GM13977 (cell line): ENCODE data around the gene TACC2.
"Not testable (repeated sequence)": the region's sequence is repeated elsewhere in the genome, so short reads cannot be mapped to it uniquely, and the experiment has no call there.

Experiments
- DNase-seq: peaks from one replicate; pipeline ENCODE4 v3.0.0; 2012; ENCODE audit warnings: low spot score
- in situ Hi-C: fragments of 300-500 bp; cut with MboI; formaldehyde crosslinking; loops from one replicate; pipeline ENCODE4 v1.12.0; 2022; ENCODE audit warnings: low sequenced_read_pairs, low pct_unique_long_range_greater_than_20kb, mixed read lengths, inconsistent platforms; ENCODE audit not compliant: unreplicated experiment
- TF ChIP-seq, protein P1 (sequence below): IDR thresholded peaks from 2 replicates; pipeline ENCODE4 v1.5.1; 2012; ENCODE audit warnings: mild to moderate bottlenecking, control low read depth; ENCODE audit not compliant: insufficient read depth; ENCODE audit errors: extremely low read depth, missing control alignments

The TACC2 gene

DNA sequence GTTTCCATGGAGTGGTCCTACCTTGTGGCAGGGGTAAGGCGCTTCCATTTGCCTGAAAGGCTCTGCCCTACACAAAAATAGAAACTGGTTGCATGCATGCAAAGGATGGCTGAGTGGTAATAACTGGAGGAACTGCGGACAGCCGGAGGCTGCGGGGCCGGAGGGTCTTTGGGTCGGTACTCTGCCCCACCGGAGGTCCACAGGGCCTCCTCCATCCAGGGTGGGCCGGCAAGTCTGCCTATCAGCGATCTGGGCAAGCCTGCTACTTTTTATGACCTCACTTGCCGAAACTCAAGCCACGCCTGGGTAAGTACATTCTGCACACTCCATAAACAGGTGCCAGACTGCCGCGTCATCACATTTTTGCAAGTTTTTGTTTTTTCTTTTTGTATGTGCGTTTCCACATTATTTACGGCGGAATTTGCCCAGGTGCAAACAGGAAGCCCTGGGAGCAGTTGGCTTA, 30.0 kb downstream of the TACC2 start:
- DNase-seq, result no peak
- in situ Hi-C loops, result no loop called here
- TF ChIP-seq, protein P1, sequence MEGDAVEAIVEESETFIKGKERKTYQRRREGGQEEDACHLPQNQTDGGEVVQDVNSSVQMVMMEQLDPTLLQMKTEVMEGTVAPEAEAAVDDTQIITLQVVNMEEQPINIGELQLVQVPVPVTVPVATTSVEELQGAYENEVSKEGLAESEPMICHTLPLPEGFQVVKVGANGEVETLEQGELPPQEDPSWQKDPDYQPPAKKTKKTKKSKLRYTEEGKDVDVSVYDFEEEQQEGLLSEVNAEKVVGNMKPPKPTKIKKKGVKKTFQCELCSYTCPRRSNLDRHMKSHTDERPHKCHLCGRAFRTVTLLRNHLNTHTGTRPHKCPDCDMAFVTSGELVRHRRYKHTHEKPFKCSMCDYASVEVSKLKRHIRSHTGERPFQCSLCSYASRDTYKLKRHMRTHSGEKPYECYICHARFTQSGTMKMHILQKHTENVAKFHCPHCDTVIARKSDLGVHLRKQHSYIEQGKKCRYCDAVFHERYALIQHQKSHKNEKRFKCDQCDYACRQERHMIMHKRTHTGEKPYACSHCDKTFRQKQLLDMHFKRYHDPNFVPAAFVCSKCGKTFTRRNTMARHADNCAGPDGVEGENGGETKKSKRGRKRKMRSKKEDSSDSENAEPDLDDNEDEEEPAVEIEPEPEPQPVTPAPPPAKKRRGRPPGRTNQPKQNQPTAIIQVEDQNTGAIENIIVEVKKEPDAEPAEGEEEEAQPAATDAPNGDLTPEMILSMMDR, result no peak

DNA sequence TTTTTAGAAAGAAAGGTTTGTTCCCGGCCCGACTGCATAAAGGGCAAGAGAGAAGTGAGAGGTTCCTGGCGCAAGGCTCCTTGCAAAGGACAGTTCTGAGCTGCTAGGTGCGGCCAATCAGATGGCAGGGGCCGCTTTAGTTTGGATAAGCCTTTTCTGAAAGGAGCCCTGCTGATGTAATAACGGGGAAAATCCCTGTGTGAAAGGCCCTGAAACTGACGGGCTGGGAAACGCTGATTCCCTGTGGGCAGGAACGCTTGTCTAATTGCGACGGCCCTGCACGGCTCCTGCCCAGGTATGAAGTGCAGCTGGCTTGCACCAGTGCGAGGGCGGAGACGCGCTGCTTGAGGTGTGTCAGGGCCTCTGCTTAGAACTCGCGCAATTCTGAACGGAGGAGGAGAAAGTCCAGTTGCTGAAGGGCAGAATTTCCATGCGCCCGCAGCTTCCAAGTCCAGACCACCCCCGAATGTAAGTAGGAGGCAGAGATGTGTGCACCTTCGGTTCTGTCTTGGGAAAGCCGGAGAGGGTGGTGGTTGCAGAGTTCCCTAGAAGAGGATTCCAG, 30.5 kb downstream of the TACC2 start:
- TF ChIP-seq, protein P1, result no peak
- DNase-seq, result no peak
- in situ Hi-C loops, result no loop called here

DNA sequence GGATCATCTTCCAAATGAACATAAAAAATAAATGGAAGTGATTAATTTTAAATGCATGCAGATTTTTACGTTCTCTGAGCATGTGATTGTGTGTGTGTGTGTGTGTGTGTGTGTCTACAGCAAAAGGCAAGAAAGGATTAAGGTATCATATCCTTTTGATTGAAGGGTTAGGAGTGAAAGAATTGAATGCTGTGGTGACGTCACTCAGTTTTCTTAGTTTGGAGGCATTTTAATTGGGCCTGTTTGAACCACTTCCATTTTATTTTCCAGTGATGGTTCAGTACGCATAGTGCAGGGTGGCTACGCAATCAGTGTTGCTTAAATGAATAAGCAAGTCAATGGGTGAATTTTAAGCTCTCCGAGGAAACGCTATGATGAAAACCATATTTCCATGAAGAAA, 31.3 kb downstream of the TACC2 start:
- TF ChIP-seq, protein P1, result no peak
- no peak for DNase-seq
- in situ Hi-C loops, result no loop called here

DNA sequence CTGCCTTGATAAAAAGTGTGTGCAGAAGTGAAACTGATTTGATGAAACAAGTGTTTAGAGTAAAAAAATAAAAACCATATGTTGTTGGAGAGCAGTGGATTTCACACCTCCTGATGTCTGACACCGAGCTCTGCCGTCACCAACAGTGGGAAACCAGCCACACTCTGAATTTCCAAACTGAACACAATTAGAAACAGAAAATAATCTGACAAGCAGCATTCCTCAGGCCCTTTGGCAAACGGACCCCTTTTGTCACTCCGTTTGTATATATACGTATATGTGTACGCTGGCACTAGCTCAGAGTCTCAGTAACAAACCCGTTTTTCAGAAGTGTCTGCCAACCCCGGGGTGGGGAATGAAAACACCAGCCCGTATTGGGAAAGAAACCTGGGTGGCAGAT, 32.4 kb downstream of the TACC2 start:
- TF ChIP-seq, protein P1, result no peak
- no peak for DNase-seq
- in situ Hi-C loops, result no loop called here

DNA sequence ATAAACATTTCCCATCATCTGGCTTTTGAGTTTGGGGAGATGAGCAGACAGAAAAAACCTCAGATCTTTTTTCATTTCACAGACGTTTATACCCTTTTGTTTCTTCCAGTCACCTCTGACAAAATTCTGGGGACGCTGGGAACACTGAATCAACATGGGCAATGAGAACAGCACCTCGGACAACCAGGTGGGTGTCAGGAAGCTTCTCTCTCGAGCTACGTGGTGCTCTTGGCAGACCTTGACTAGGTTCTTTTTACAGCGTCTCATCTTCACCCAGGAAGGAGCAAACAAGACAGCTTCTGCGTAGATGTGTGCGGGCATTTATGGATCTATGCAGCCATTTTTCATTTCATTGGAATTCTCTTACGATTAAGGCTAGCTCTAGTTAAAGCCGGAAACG, 32.9 kb downstream of the TACC2 start:
- DNase-seq, result no peak
- TF ChIP-seq, protein P1, result no peak
- in situ Hi-C loops, result no loop called here

DNA sequence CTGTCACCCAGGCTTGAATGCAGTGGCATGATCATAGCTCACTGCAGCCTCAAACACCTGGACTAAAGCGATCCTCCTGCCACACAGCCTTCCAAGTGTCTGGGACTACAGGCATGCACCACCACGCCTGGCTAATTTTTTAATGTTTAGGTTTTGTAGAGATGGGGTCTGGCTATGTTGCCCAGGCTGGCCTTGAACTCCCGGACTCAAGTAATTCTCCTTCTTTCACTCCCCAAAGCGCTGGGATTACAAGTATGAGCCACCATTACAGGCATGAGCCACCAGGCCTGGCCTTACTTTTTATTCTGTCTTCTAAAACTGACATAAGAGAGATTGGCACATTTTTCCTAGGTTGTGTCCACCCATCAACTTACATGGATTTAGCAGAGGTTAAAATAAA, 33.3 kb downstream of the TACC2 start:
- no peak for DNase-seq
- in situ Hi-C loops, result no loop called here
- TF ChIP-seq, protein P1, result no peak

DNA sequence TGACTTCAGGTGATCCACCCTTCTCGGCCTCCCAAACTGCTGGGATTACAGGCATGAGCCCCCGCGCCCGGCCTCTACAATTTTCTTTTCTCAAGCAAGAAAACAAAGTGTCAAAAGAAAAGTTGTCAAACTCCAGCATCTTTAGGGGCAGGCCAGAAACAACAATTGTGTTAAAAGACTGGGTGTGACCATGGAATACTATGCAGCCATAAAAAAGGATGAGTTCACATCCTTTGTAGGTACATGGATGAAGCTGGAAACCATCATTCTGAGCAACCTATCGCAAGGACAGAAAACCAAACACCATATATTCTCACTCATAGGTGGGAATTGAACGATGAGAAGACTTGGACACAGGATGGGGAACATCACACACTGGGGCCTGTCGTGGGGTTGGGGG, 34.3 kb downstream of the TACC2 start:
- DNase-seq, in situ Hi-C loops: not testable (repeated sequence)
